ENCODE measurements around the gene SLC27A2.
"Not testable (repeated sequence)": the region's sequence is repeated elsewhere in the genome, so short reads cannot be mapped to it uniquely, and the experiment has no call there.

SLC27A2 gene

GRCh38 chr15:50167110-50167509 is 14.9 kb upstream of the SLC27A2 start:
- no peak overlapping the region for H2BK5ac ChIP-seq (ENCODE audit: low read length)
- H4K91ac ChIP-seq (ENCODE audit: low read depth, low read length, poor library complexity): no peak overlapping the region
- no peak overlapping the region for H3K14ac ChIP-seq (ENCODE audit: low read length)
- H2AFZ ChIP-seq (ENCODE audit: low read length): no peak overlapping the region
- no peak overlapping the region for H3K9ac ChIP-seq (ENCODE audit: low read depth, low read length, poor library complexity)
- no peaks in the 10 kb centered on the region for H3K9me3 ChIP-seq (replicated peaks in 1 of 2; ENCODE audit: control insufficient read depth in 2 of 2, insufficient read depth in 1 of 2, low read depth in 1 of 2, low read length in 2 of 2)
- no peak overlapping the region for H3K4me2 ChIP-seq (ENCODE audit: insufficient read depth, low read length, poor library complexity, severe bottlenecking)
- no peak overlapping the region for H3K4ac ChIP-seq (ENCODE audit: low read length)
- H3K18ac ChIP-seq (ENCODE audit: low read length): no peak overlapping the region
- H2BK15ac ChIP-seq (ENCODE audit: low read length): no peak overlapping the region
- no peak overlapping the region for H3K23ac ChIP-seq (ENCODE audit: low read depth, low read length, poor library complexity)
- H2BK120ac ChIP-seq (ENCODE audit: low read depth, low read length): no peak overlapping the region
- H3K79me1 ChIP-seq (ENCODE audit: low read depth, low read length): no peaks in the 10 kb centered on the region
- no peaks in the 10 kb centered on the region for H3K4me1 ChIP-seq (ENCODE audit: control insufficient read depth in 2 of 2, insufficient read depth in 1 of 2, low read depth in 1 of 2, low read length in 2 of 2)
- no peak overlapping the region for H2BK12ac ChIP-seq (ENCODE audit: low read length)
- no peak for DNase-seq (ENCODE audit: low spot score)
- H3K27me3 ChIP-seq (ENCODE audit: control insufficient read depth in 3 of 3, insufficient read depth in 3 of 3, low read depth in 1 of 3, low read length in 3 of 3): no peaks in the 10 kb centered on the region
- H2AK5ac ChIP-seq (ENCODE audit: low read depth, low read length): no peak overlapping the region
- H3K27ac ChIP-seq (replicated peaks; ENCODE audit: low read length): no peak overlapping the region
- no peaks in the 10 kb centered on the region for H3K36me3 ChIP-seq (replicated peaks in 1 of 2; ENCODE audit: control insufficient read depth in 2 of 2, insufficient read depth in 2 of 2, low read length in 2 of 2)
- no peak overlapping the region for H4K8ac ChIP-seq (ENCODE audit: low read depth, low read length)
- no peak overlapping the region for H3K4me3 ChIP-seq (ENCODE audit: low read length in 2 of 2)

- no peak for DNase-seq (ENCODE audit: low spot score)
- WGBS, 2 donors (ENCODE audit: extremely low coverage in 2 of 2, insufficient read length in 2 of 2, insufficient replicate concordance in 1 of 2): no CpG with 5 or more reads among the region's 4 CpGs
Measured at GRCh38 chr15:50168379-50168778, 13.6 kb upstream of the SLC27A2 start.

GRCh38 chr15:50168783-50169411 is 13.1 kb upstream of the SLC27A2 start:
- no peaks in the 10 kb centered on the region for H3K4me1 ChIP-seq (ENCODE audit: control insufficient read depth in 2 of 2, insufficient read depth in 1 of 2, low read depth in 1 of 2, low read length in 2 of 2)
- no peak overlapping the region for H2BK15ac ChIP-seq (ENCODE audit: low read length)
- no peak overlapping the region for H4K91ac ChIP-seq (ENCODE audit: low read depth, low read length, poor library complexity)
- no peak overlapping the region for H2AFZ ChIP-seq (ENCODE audit: low read length)
- no peak overlapping the region for H3K4me2 ChIP-seq (ENCODE audit: insufficient read depth, low read length, poor library complexity, severe bottlenecking)
- WGBS, 2 donors (ENCODE audit: extremely low coverage in 2 of 2, insufficient read length in 2 of 2, insufficient replicate concordance in 1 of 2): no CpG with 5 or more reads among the region's 10 CpGs
- no peak overlapping the region for H3K4ac ChIP-seq (ENCODE audit: low read length)
- H3K9me3 ChIP-seq (replicated peaks in 1 of 2; ENCODE audit: control insufficient read depth in 2 of 2, insufficient read depth in 1 of 2, low read depth in 1 of 2, low read length in 2 of 2): no peaks in the 10 kb centered on the region
- no peak overlapping the region for H2BK120ac ChIP-seq (ENCODE audit: low read depth, low read length)
- no peak overlapping the region for H2AK5ac ChIP-seq (ENCODE audit: low read depth, low read length)
- no peak overlapping the region for H4K8ac ChIP-seq (ENCODE audit: low read depth, low read length)
- no peak overlapping the region for H3K14ac ChIP-seq (ENCODE audit: low read length)
- H3K79me1 ChIP-seq (ENCODE audit: low read depth, low read length): no peaks in the 10 kb centered on the region
- H3K9ac ChIP-seq (ENCODE audit: low read depth, low read length, poor library complexity): no peak overlapping the region
- H2BK12ac ChIP-seq (ENCODE audit: low read length): no peak overlapping the region
- H3K4me3 ChIP-seq (ENCODE audit: low read length in 2 of 2): no peak overlapping the region
- no peak for DNase-seq (ENCODE audit: low spot score)
- no peaks in the 10 kb centered on the region for H3K36me3 ChIP-seq (replicated peaks in 1 of 2; ENCODE audit: control insufficient read depth in 2 of 2, insufficient read depth in 2 of 2, low read length in 2 of 2)
- no peak overlapping the region for H3K27ac ChIP-seq (replicated peaks; ENCODE audit: low read length)
- H3K27me3 ChIP-seq (ENCODE audit: control insufficient read depth in 3 of 3, insufficient read depth in 3 of 3, low read depth in 1 of 3, low read length in 3 of 3): no peaks in the 10 kb centered on the region
- H2BK5ac ChIP-seq (ENCODE audit: low read length): no peak overlapping the region
- no peak overlapping the region for H3K23ac ChIP-seq (ENCODE audit: low read depth, low read length, poor library complexity)
- H3K18ac ChIP-seq (ENCODE audit: low read length): no peak overlapping the region

More at GRCh38 chr15:50168379-50168778, 13.6 kb upstream of the SLC27A2 start:
- no peaks in the 10 kb centered on the region for H3K79me1 ChIP-seq (ENCODE audit: low read depth, low read length)
- H3K9ac ChIP-seq (ENCODE audit: low read depth, low read length, poor library complexity): no peak overlapping the region
- no peak overlapping the region for H2AK5ac ChIP-seq (ENCODE audit: low read depth, low read length)
- no peak overlapping the region for H3K27ac ChIP-seq (replicated peaks; ENCODE audit: low read length)
- H3K14ac ChIP-seq (ENCODE audit: low read length): no peak overlapping the region
- H3K23ac ChIP-seq (ENCODE audit: low read depth, low read length, poor library complexity): no peak overlapping the region
- H2AFZ ChIP-seq (ENCODE audit: low read length): no peak overlapping the region
- no peak overlapping the region for H3K18ac ChIP-seq (ENCODE audit: low read length)
- no peaks in the 10 kb centered on the region for H3K27me3 ChIP-seq (ENCODE audit: control insufficient read depth in 3 of 3, insufficient read depth in 3 of 3, low read depth in 1 of 3, low read length in 3 of 3)
- no peaks in the 10 kb centered on the region for H3K9me3 ChIP-seq (replicated peaks in 1 of 2; ENCODE audit: control insufficient read depth in 2 of 2, insufficient read depth in 1 of 2, low read depth in 1 of 2, low read length in 2 of 2)
- no peak overlapping the region for H4K91ac ChIP-seq (ENCODE audit: low read depth, low read length, poor library complexity)
- H2BK120ac ChIP-seq (ENCODE audit: low read depth, low read length): no peak overlapping the region
- no peak overlapping the region for H2BK5ac ChIP-seq (ENCODE audit: low read length)
- H2BK15ac ChIP-seq (ENCODE audit: low read length): no peak overlapping the region
- no peaks in the 10 kb centered on the region for H3K4me1 ChIP-seq (ENCODE audit: control insufficient read depth in 2 of 2, insufficient read depth in 1 of 2, low read depth in 1 of 2, low read length in 2 of 2)
- H3K4ac ChIP-seq (ENCODE audit: low read length): no peak overlapping the region
- H4K8ac ChIP-seq (ENCODE audit: low read depth, low read length): no peak overlapping the region
- no peak overlapping the region for H2BK12ac ChIP-seq (ENCODE audit: low read length)
- H3K36me3 ChIP-seq (replicated peaks in 1 of 2; ENCODE audit: control insufficient read depth in 2 of 2, insufficient read depth in 2 of 2, low read length in 2 of 2): no peaks in the 10 kb centered on the region
- H3K4me3 ChIP-seq (ENCODE audit: low read length in 2 of 2): no peak overlapping the region
- no peak overlapping the region for H3K4me2 ChIP-seq (ENCODE audit: insufficient read depth, low read length, poor library complexity, severe bottlenecking)

- H3K79me1 ChIP-seq (ENCODE audit: low read depth, low read length); H2BK120ac ChIP-seq (ENCODE audit: low read depth, low read length); H2BK5ac ChIP-seq (ENCODE audit: low read length); H3K4ac ChIP-seq (ENCODE audit: low read length); H4K91ac ChIP-seq (ENCODE audit: low read depth, low read length, poor library complexity); H3K4me3 ChIP-seq (ENCODE audit: low read length in 2 of 2); H3K4me2 ChIP-seq (ENCODE audit: insufficient read depth, low read length, poor library complexity, severe bottlenecking); H3K23ac ChIP-seq (ENCODE audit: low read depth, low read length, poor library complexity); H2AFZ ChIP-seq (ENCODE audit: low read length); H3K18ac ChIP-seq (ENCODE audit: low read length); H3K9me3 ChIP-seq (replicated peaks in 1 of 2; ENCODE audit: control insufficient read depth in 2 of 2, insufficient read depth in 1 of 2, low read depth in 1 of 2, low read length in 2 of 2); H2AK5ac ChIP-seq (ENCODE audit: low read depth, low read length); H3K4me1 ChIP-seq (ENCODE audit: control insufficient read depth in 2 of 2, insufficient read depth in 1 of 2, low read depth in 1 of 2, low read length in 2 of 2); H3K27me3 ChIP-seq (ENCODE audit: control insufficient read depth in 3 of 3, insufficient read depth in 3 of 3, low read depth in 1 of 3, low read length in 3 of 3); H2BK12ac ChIP-seq (ENCODE audit: low read length); H3K36me3 ChIP-seq (replicated peaks in 1 of 2; ENCODE audit: control insufficient read depth in 2 of 2, insufficient read depth in 2 of 2, low read length in 2 of 2); H3K9ac ChIP-seq (ENCODE audit: low read depth, low read length, poor library complexity); H2BK15ac ChIP-seq (ENCODE audit: low read length); H3K14ac ChIP-seq (ENCODE audit: low read length); DNase-seq (ENCODE audit: low spot score); H4K8ac ChIP-seq (ENCODE audit: low read depth, low read length); H3K27ac ChIP-seq (replicated peaks; ENCODE audit: low read length): not testable (repeated sequence)
- no CpG with 5 or more reads among the region's 35 CpGs for WGBS, 2 donors (ENCODE audit: extremely low coverage in 2 of 2, insufficient read length in 2 of 2, insufficient replicate concordance in 1 of 2)
Measured at GRCh38 chr15:50172360-50172895, 9.6 kb upstream of the SLC27A2 start.

All from neuronal stem cell (in vitro differentiated cells).